ENCODE measurements around the gene CDH6. TPM values are rescaled to one million over a fixed set of nuclear protein-coding genes. Genes with fewer than 3 reads are reported as not detected.
A peak's percentile ranks its signal among the peaks of the same experiment; 100 is the strongest.

Gene CDH6
- total and polyA plus RNA-seq, 2 experiments from 2014 or later, result 0.77 TPM; not detected in 1

DNA sequence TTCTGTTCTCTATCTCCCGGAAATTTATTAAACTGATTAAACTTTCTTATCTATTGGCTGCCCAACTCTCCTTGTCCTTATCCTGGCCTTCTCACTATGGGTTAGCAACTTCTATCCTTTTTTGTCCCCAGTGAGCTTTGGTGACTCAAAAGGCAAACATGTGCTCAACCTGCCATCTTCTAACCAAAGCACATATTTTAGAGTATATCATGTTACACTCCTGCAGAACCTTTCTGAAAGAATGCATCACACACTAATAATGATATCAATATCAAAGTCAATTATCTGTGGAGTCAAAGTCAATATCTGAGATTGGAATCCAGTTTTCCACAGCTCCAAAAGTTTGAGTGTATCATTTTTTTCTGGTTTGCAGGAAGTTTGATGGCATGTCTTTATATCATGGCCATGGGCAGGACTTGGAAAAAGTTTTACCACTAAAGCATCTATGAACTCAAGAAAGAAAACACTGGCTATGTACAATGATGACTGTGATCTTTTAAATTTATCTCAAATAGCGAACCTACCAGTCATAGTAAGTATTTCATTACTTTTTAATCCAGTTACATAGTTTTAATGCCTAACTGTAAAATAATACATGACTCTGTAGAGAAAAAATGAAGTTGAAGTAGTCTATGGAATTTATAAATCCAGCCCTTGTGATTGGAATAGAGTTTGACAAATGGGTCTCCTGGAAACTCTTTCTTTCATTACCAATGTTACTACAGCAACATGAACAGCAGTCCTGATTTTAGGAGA is 171.6 kb downstream of the CDH6 start:
- DNase-seq (ENCODE audit: low read depth in 1 of 2, low spot score in 1 of 2), result peak in 1 of 2 donors; percentile 11
- H3K27me3 ChIP-seq, result no peaks in the 10 kb centered on the region
- H3K9me3 ChIP-seq (ENCODE audit: low read depth), result no peaks in the 10 kb centered on the region
- no peaks in the 10 kb centered on the region for H3K4me1 ChIP-seq (ENCODE audit: low read depth)
- no peaks in the 10 kb centered on the region for H3K36me3 ChIP-seq
- no peak overlapping the region for H3K4me3 ChIP-seq
- H3K27ac ChIP-seq, result no peak overlapping the region
- TF ChIP-seq, protein P1, sequence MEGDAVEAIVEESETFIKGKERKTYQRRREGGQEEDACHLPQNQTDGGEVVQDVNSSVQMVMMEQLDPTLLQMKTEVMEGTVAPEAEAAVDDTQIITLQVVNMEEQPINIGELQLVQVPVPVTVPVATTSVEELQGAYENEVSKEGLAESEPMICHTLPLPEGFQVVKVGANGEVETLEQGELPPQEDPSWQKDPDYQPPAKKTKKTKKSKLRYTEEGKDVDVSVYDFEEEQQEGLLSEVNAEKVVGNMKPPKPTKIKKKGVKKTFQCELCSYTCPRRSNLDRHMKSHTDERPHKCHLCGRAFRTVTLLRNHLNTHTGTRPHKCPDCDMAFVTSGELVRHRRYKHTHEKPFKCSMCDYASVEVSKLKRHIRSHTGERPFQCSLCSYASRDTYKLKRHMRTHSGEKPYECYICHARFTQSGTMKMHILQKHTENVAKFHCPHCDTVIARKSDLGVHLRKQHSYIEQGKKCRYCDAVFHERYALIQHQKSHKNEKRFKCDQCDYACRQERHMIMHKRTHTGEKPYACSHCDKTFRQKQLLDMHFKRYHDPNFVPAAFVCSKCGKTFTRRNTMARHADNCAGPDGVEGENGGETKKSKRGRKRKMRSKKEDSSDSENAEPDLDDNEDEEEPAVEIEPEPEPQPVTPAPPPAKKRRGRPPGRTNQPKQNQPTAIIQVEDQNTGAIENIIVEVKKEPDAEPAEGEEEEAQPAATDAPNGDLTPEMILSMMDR (IDR thresholded peaks at IDR 0.05; ENCODE audit: low read depth, low read length), result no peak

GRCh38 chr5:31365776-31366175 is 172.3 kb downstream of the CDH6 start:
- Histone ChIP-seq H3K36me3 (no peaks in the 10 kb centered on the region), H3K4me1 (ENCODE audit: low read depth) (no peaks in the 10 kb centered on the region), H3K27ac (no peak overlapping the region), H3K27me3 (no peaks in the 10 kb centered on the region), H3K4me3 (no peak overlapping the region), H3K9me3 (ENCODE audit: low read depth) (no peaks in the 10 kb centered on the region)
- TF ChIP-seq, protein P1 (IDR thresholded peaks at IDR 0.05; ENCODE audit: low read depth, low read length), result no peak
- no peak for DNase-seq (ENCODE audit: low read depth in 1 of 2, low spot score in 1 of 2)

GRCh38 chr5:31366941-31367340 is 173.5 kb downstream of the CDH6 start:
- Histone ChIP-seq H3K4me3 (no peak overlapping the region), H3K36me3 (no peaks in the 10 kb centered on the region), H3K9me3 (ENCODE audit: low read depth) (no peaks in the 10 kb centered on the region), H3K27ac (no peak overlapping the region), H3K27me3 (no peaks in the 10 kb centered on the region), H3K4me1 (ENCODE audit: low read depth) (no peaks in the 10 kb centered on the region)
- DNase-seq (ENCODE audit: low read depth in 1 of 2, low spot score in 1 of 2), result peak in 1 of 2 donors; percentile 34
- TF ChIP-seq, protein P1 (IDR thresholded peaks at IDR 0.05; ENCODE audit: low read depth, low read length), result no peak

GRCh38 chr5:31372124-31372523 is 178.6 kb downstream of the CDH6 start:
- TF ChIP-seq, protein P1 (IDR thresholded peaks at IDR 0.05; ENCODE audit: low read depth, low read length), result no peak
- H3K4me1 ChIP-seq (ENCODE audit: low read depth), result no peaks in the 10 kb centered on the region
- H3K27me3 ChIP-seq, result no peaks in the 10 kb centered on the region
- DNase-seq (ENCODE audit: low read depth in 1 of 2, low spot score in 1 of 2), result no peak
- no peak overlapping the region for H3K27ac ChIP-seq
- no peaks in the 10 kb centered on the region for H3K9me3 ChIP-seq (ENCODE audit: low read depth)
- no peak overlapping the region for H3K4me3 ChIP-seq
- no peaks in the 10 kb centered on the region for H3K36me3 ChIP-seq

- Histone ChIP-seq H3K4me1 (ENCODE audit: low read depth) (no peaks in the 10 kb centered on the region), H3K36me3 (no peaks in the 10 kb centered on the region), H3K9me3 (ENCODE audit: low read depth) (no peaks in the 10 kb centered on the region), H3K27ac (no peak overlapping the region), H3K27me3 (no peaks in the 10 kb centered on the region), H3K4me3 (no peak overlapping the region)
- DNase-seq (ENCODE audit: low read depth in 1 of 2, low spot score in 1 of 2), result no peak
- TF ChIP-seq, protein P1 (IDR thresholded peaks at IDR 0.05; ENCODE audit: low read depth, low read length), result no peak
Observed at GRCh38 chr5:31375999-31376720, 182.7 kb downstream of the CDH6 start.
